Ovary (tissue), 9 donors: ENCODE measurements around the gene PCGF6. TPM values are rescaled to one million over a fixed set of nuclear protein-coding genes. Genes with fewer than 3 reads are reported as not detected.

ENCODE experiments used
- DNase-seq, 5 donors: peaks; one replicate each; pipeline ENCODE4 v3.0.0-alpha.2; 2019 to 2020
- H3K27ac ChIP-seq, 2 donors: fragments of 200-600 bp; one replicate each; pipeline versions ENCODE4 v1.5.1 to v1.8.0; 2019 to 2022
- H3K27me3 ChIP-seq: fragments of 200-600 bp; one replicate; pipeline ENCODE4 v1.8.0; 2022
- H3K36me3 ChIP-seq: fragments of 200-600 bp; sonication (generic); one replicate; pipeline ENCODE4 v1.5.1; 2019
- H3K4me1 ChIP-seq: one replicate; pipeline ENCODE4 v1.8.1; 2013; ENCODE audit warnings: mild to moderate bottlenecking, moderate library complexity; ENCODE audit not compliant: insufficient read depth
- H3K4me3 ChIP-seq: fragments of 200-600 bp; sonication (generic); one replicate; pipeline ENCODE4 v1.5.1; 2017
- H3K9me3 ChIP-seq, 2 donors: fragments of 200-600 bp in 1 of 2; sonication (generic) in 1 of 2; one replicate each; pipeline versions ENCODE4 v1.5.1 to v1.8.1; 2013 to 2019; ENCODE audit warnings: mild to moderate bottlenecking in 1 of 2, moderate library complexity in 1 of 2
- CTCF ChIP-seq, 3 donors: fragments of 450-650 bp in 2 of 3; fragments of 200-600 bp in 1 of 3; IDR thresholded peaks; one replicate each; pipeline versions ENCODE4 v1.5.1 to v1.8.0; 2016 to 2022; ENCODE audit warnings: antibody characterized with exemption in 3 of 3, mild to moderate bottlenecking in 1 of 3
- EP300 ChIP-seq: sonication (generic); formaldehyde crosslinking; IDR thresholded peaks from one replicate; pipeline ENCODE4 v1.6.1; 2017; ENCODE audit warnings: antibody characterized with exemption
- POLR2A ChIP-seq: fragments of 450-650 bp; IDR thresholded peaks from one replicate; pipeline ENCODE4 v1.6.1; 2017; ENCODE audit warnings: antibody characterized with exemption, mild to moderate bottlenecking, moderate library complexity
- WGBS, 3 donors: extraction: QIAGEN DNeasy Blood & Tissue Kit in 1 of 3; methylation state at CpG; one replicate each; pipeline versions ENCODE4 v1.1.5 to v1.1.7; 2013 to 2017; 5-methylcytosine and 5-hydroxymethylcytosine counted together
- intact Hi-C, 4 donors: fragments of 100-400 bp; cut with DNase I; formaldehyde crosslinking; loops; one replicate each; pipeline versions ENCODE4 v1.11.0 to v1.15.1; 2022 to 2023
- polyA plus RNA-seq, 2 donors: library from polyadenylated mRNA; stranded (reverse); fragments of 200-250 nt in 1 of 2; fragments of 350-450 nt in 1 of 2; fragmentation: Illumina TruSeq in 1 of 2; extraction: RNeasy Lipid Tissue Mini Kit (QIAGEN cat#74804) in 1 of 2; gene quantifications; one replicate each; pipeline ENCODE4 v1.2.3, GENCODE V29; 2013 to 2014
- total RNA-seq, 7 donors: library from RNA; depleted of rRNA in 2 of 7; stranded (reverse); fragments of >200 nt in 2 of 7; fragmentation: NEBNext Ultra II Directional in 3 of 7; extraction: Animal tissue kit (Norgen Biotek cat#: 25700) in 3 of 7; gene quantifications; one replicate each; pipeline versions ENCODE4 v1.1.0 to v1.2.4, GENCODE V29; 2016 to 2023
- donor health status: DM: no; HTN: no; CAD: no; lungs with moderate emphysema.
- donor health status: DM: no; HTN: no; CAD: no.
- donor health status: Bipolar disorder and iron deficiency.
- donor health status: DM: yes; HTN: yes; CAD: no.
- donor health status: DM: no; HTN: no; CAD: no.
- donor health status: DM: yes; HTN: yes; CAD: no.

PCGF6 gene
- total and polyA plus RNA-seq, 9 donors = 5.6 to 13.7 (median 9.5) TPM

GRCh38 chr10:103327906-103328305 is 23.0 kb downstream of the PCGF6 start:
- WGBS, 3 donors = 89 to 94% (median 93%) methylated on average over 7 of the region's 7 CpGs
- DNase-seq = no peak
- no peaks in the 10 kb centered on the region for H3K9me3 ChIP-seq
- intact Hi-C loops = no loop called here
- no peak overlapping the region for H3K4me3 ChIP-seq
- no peaks in the 10 kb centered on the region for H3K27me3 ChIP-seq
- TF ChIP-seq CTCF (IDR thresholded peaks at IDR 0.05) (no peak), POLR2A (no peak), EP300 (no peak)
- H3K27ac ChIP-seq = no peak overlapping the region
- no peaks in the 10 kb centered on the region for H3K36me3 ChIP-seq
- H3K4me1 ChIP-seq = no peaks in the 10 kb centered on the region

- Histone ChIP-seq H3K27me3 (no peaks in the 10 kb centered on the region), H3K4me1 (no peaks in the 10 kb centered on the region), H3K27ac (no peak overlapping the region), H3K4me3 (no peak overlapping the region), H3K9me3 (no peaks in the 10 kb centered on the region), H3K36me3 (no peaks in the 10 kb centered on the region)
- no peak for DNase-seq
- TF ChIP-seq EP300 = no peak
- TF ChIP-seq POLR2A = no peak
- TF ChIP-seq CTCF (IDR thresholded peaks at IDR 0.05) = no peak
- intact Hi-C loops = no loop called here
Observed at GRCh38 chr10:103316087-103316486, 34.9 kb downstream of the PCGF6 start.

- Histone ChIP-seq H3K4me3 (no peak overlapping the region), H3K27ac (no peak overlapping the region), H3K27me3 (no peaks in the 10 kb centered on the region), H3K4me1 (no peaks in the 10 kb centered on the region), H3K36me3 (no peaks in the 10 kb centered on the region), H3K9me3 (no peaks in the 10 kb centered on the region)
- intact Hi-C loops = no loop called here
- no peak for DNase-seq
- TF ChIP-seq EP300 (no peak), POLR2A (no peak), CTCF (IDR thresholded peaks at IDR 0.05) (no peak)
- 90 to 100% (median 90%) methylated on average over 1 of the region's 1 CpG for whole genome bisulfite sequencing, 3 donors
Observed at GRCh38 chr10:103310197-103310596, 40.7 kb downstream of the PCGF6 start.

GRCh38 chr10:103307594-103307993 is 43.3 kb downstream of the PCGF6 start:
- Histone ChIP-seq H3K9me3 (no peaks in the 10 kb centered on the region), H3K27me3 (no peaks in the 10 kb centered on the region), H3K4me1 (no peaks in the 10 kb centered on the region), H3K27ac (no peak overlapping the region), H3K36me3 (no peaks in the 10 kb centered on the region), H3K4me3 (no peak overlapping the region)
- intact Hi-C loops = no loop called here
- 92 to 94% (median 93%) methylated on average over 5 of the region's 5 CpGs for WGBS, 3 donors
- DNase-seq = no peak
- TF ChIP-seq POLR2A (no peak), EP300 (no peak), CTCF (IDR thresholded peaks at IDR 0.05) (no peak)
